Lung (tissue), 12 donors: ENCODE measurements around the gene CTAGE9. TPM values are rescaled to one million over a fixed set of nuclear protein-coding genes. Genes with fewer than 3 reads are reported as not detected.
A peak's percentile ranks its signal among the peaks of the same experiment; 100 is the strongest.

Experiments used
- ATAC-seq: fragments of 200-7000 bp; cut with Tn5 transposase; one replicate; pipeline ENCODE4 v1.9.1; 2020; ENCODE audit warnings: moderate number of reproducible peaks; ENCODE audit not compliant: insufficient read depth, low FRiP score
- DNase-seq, 3 donors: peaks; one replicate each; pipeline ENCODE4 v3.0.0-alpha.2; 2013 to 2017
- H3K27ac ChIP-seq, 2 donors: one replicate each; pipeline ENCODE4 v1.5.1; 2013; ENCODE audit warnings: mild to moderate bottlenecking in 2 of 2, moderate library complexity in 2 of 2, control low read depth in 1 of 2, inconsistent platforms in 1 of 2, low read depth in 1 of 2, low read length in 1 of 2
- H3K27me3 ChIP-seq, 3 donors: one replicate each; pipeline ENCODE4 v1.5.1; 2013; ENCODE audit warnings: low read length in 2 of 3; ENCODE audit not compliant: control insufficient read depth in 3 of 3, insufficient read depth in 3 of 3
- H3K36me3 ChIP-seq, 4 donors: one replicate each; pipeline ENCODE4 v1.5.1; 2013; ENCODE audit warnings: low read length in 4 of 4, mild to moderate bottlenecking in 1 of 4, moderate library complexity in 1 of 4; ENCODE audit not compliant: control insufficient read depth in 4 of 4, insufficient read depth in 4 of 4
- H3K4me1 ChIP-seq, 5 donors: one replicate each; pipeline ENCODE4 v1.5.1; 2013; ENCODE audit warnings: low read length in 5 of 5, mild to moderate bottlenecking in 2 of 5, moderate library complexity in 1 of 5; ENCODE audit not compliant: control insufficient read depth in 5 of 5, insufficient read depth in 5 of 5
- H3K4me3 ChIP-seq: one replicate; pipeline ENCODE4 v1.5.1; 2013; ENCODE audit warnings: mild to moderate bottlenecking, control low read depth, moderate library complexity
- H3K9ac ChIP-seq, 2 donors: one replicate each; pipeline ENCODE4 v1.5.1; 2013; ENCODE audit warnings: low read length in 2 of 2, control low read depth in 1 of 2; ENCODE audit not compliant: insufficient read depth in 1 of 2
- H3K9me3 ChIP-seq, 4 donors: one replicate each; pipeline ENCODE4 v1.5.1; 2013; ENCODE audit warnings: low read length in 3 of 4, mild to moderate bottlenecking in 1 of 4, moderate library complexity in 1 of 4; ENCODE audit not compliant: control insufficient read depth in 4 of 4, insufficient read depth in 3 of 4
- CTCF ChIP-seq: IDR thresholded peaks from 2 replicates; pipeline ENCODE4 v1.5.1; 2012; ENCODE audit warnings: mild to moderate bottlenecking; ENCODE audit errors: control extremely low read depth, extremely low read depth
- WGBS, 2 donors: extraction: QIAGEN DNeasy Blood & Tissue Kit; methylation state at CpG; one replicate each; pipeline ENCODE4 v1.1.7; 2013; 5-methylcytosine and 5-hydroxymethylcytosine counted together
- polyA plus RNA-seq, 2 donors: library from polyadenylated mRNA; stranded (reverse); fragments of 200-250 nt; gene quantifications; one replicate each; pipeline ENCODE4 v1.2.1, GENCODE V29; 2013
- total RNA-seq, 2 donors: library from RNA; depleted of rRNA in 1 of 2; stranded (reverse); fragments of >200 nt in 1 of 2; gene quantifications; one replicate each; pipeline ENCODE4 v1.2.1, GENCODE V29; 2014 to 2021
- donor health status: control.
- donor health status: control.
- donor health status: Bipolar disorder and iron deficiency.
- donor health status: healthy.
- donor health status: DM: yes; HTN: yes; CAD: no.

The CTAGE9 gene
- total and polyA plus RNA-seq, 4 donors: not detected

- H3K9ac ChIP-seq: no peak overlapping the region
- H3K4me3 ChIP-seq: no peak overlapping the region
- no peak for TF ChIP-seq CTCF
- DNase-seq (no peak), ATAC-seq (no peak)
- H3K4me1 ChIP-seq: peaks cover 0 to under 1% (median 0%) of the 10 kb centered on the region in 5 donors
- no peaks in the 10 kb centered on the region for H3K36me3 ChIP-seq
- WGBS, 2 donors: 88 to 93% methylated on average over 2 of the region's 2 CpGs
- H3K27me3 ChIP-seq: no peaks in the 10 kb centered on the region
- H3K9me3 ChIP-seq: no peaks in the 10 kb centered on the region
- no peak overlapping the region for H3K27ac ChIP-seq
Measured at GRCh38 chr6:131663578-131664165, 47.1 kb downstream of the CTAGE9 start.

GRCh38 chr6:131660195-131660594 lies 50.6 kb downstream of the CTAGE9 start:
- no peaks in the 10 kb centered on the region for H3K9me3 ChIP-seq
- peak; percentile 53 for ATAC-seq
- DNase-seq: no peak
- H3K27me3 ChIP-seq: no peaks in the 10 kb centered on the region
- no peak overlapping the region for H3K9ac ChIP-seq
- H3K4me3 ChIP-seq: no peak overlapping the region
- H3K4me1 ChIP-seq: peaks cover 0 to 1% (median 0%) of the 10 kb centered on the region in 5 donors
- WGBS, 2 donors: 47 to 58% methylated on average over 1 of the region's 1 CpG
- no peak for TF ChIP-seq CTCF
- H3K27ac ChIP-seq: no peak overlapping the region
- H3K36me3 ChIP-seq: no peaks in the 10 kb centered on the region

Other genes with a start within 250 kb of the CTAGE9 start
- gene ARG1, start 137.8 kb downstream of the CTAGE9 start, total RNA-seq: 1 to 10 TPM; 3.6 to 5.0 TPM
- 10 to 100 TPM in 1 of 2 donors, under 1 TPM in 1; 0.31 to 33.1 TPM for gene ARG1, start 137.8 kb downstream of the CTAGE9 start, polyA plus RNA-seq
- 10 to 100 TPM; 22.0 to 69.0 TPM for gene MED23, start 82.8 kb downstream of the CTAGE9 start, total RNA-seq
- gene MED23, start 82.8 kb downstream of the CTAGE9 start, polyA plus RNA-seq: 10 to 100 TPM in 1 of 2 donors, 1 to 10 TPM in 1; 8.7 to 15.0 TPM
- gene ENPP3, start 73.7 kb downstream of the CTAGE9 start, total RNA-seq: 1 to 10 TPM in 1 of 2 donors, under 1 TPM in 1; 0.77 to 2.9 TPM
- gene ENPP3, start 73.7 kb downstream of the CTAGE9 start, polyA plus RNA-seq: under 1 TPM; 0.31 TPM
- not detected for gene OR2A4, start 9.6 kb downstream of the CTAGE9 start, total RNA-seq
- not detected for gene OR2A4, start 9.6 kb downstream of the CTAGE9 start, polyA plus RNA-seq
- 1 to 10 TPM; 1.2 to 7.3 TPM for gene ENPP1, start 97.0 kb upstream of the CTAGE9 start, total RNA-seq
- gene ENPP1, start 97.0 kb upstream of the CTAGE9 start, polyA plus RNA-seq: under 1 TPM; 0.21 to 0.47 TPM
- 100 to 1,000 TPM in 1 of 2 donors, 10 to 100 TPM in 1; 73.5 to 159 TPM for gene CCN2, start 240.4 kb upstream of the CTAGE9 start, total RNA-seq
- 100 to 1,000 TPM in 1 of 2 donors, 10 to 100 TPM in 1; 33.9 to 154 TPM for gene CCN2, start 240.4 kb upstream of the CTAGE9 start, polyA plus RNA-seq